ENCODE data around the gene MAP6D1.

DNA sequence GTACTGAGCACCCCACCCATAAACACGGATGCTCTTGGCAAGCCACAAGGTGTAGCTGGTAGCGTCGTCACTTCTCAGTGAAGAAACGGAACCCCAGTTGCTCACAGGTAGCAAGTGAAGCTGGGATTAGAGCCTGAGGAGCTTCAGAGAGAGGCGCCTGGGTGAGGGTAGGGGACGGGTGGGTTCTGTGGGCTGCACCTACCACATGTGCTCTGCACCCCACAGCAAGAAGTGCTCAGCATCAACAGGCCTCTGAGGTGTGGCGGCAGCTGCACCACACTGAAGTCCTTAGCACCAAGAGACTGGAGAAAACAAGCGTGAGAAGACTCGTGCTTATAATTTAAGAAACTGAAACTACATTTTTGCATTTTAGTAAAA is 9.8 kb downstream of the MAP6D1 start:
- TF ChIP-seq CTCF (IDR thresholded peaks at IDR 0.05) = no peak
- no peak for TF ChIP-seq EP300 (IDR thresholded peaks at IDR 0.05)
- no peak for TF ChIP-seq POLR2A (IDR thresholded peaks at IDR 0.05)

Measured in tibial nerve (tissue), 4 donors.